Effector memory CD4-positive, alpha-beta T cell (primary cell): ENCODE measurements around the gene SHB.
"Not testable (repeated sequence)": the region's sequence is repeated elsewhere in the genome, so short reads cannot be mapped to it uniquely, and the experiment has no call there.

ENCODE experiments used
- DNase-seq, 3 donors: peaks; one replicate each; pipeline ENCODE4 v3.0.0-alpha.2; 2020
- H3K27ac ChIP-seq: 2 replicates; pipeline ENCODE4 v1.7.0; 2013; ENCODE audit warnings: mild to moderate bottlenecking, low read length, moderate library complexity; ENCODE audit not compliant: insufficient read depth, poor library complexity, severe bottlenecking
- H3K27me3 ChIP-seq: replicated peaks from 2 replicates; pipeline ENCODE4 v1.7.0; 2013; ENCODE audit warnings: mild to moderate bottlenecking, low read length; ENCODE audit not compliant: insufficient read depth, control insufficient read depth, poor library complexity, severe bottlenecking
- H3K36me3 ChIP-seq: 2 replicates; pipeline ENCODE4 v1.7.0; 2013; ENCODE audit warnings: mild to moderate bottlenecking, low read length, moderate library complexity; ENCODE audit not compliant: control insufficient read depth, insufficient read depth
- H3K4me1 ChIP-seq: 2 replicates; pipeline ENCODE4 v1.7.0; 2013; ENCODE audit warnings: low read length, mild to moderate bottlenecking; ENCODE audit not compliant: control insufficient read depth, insufficient read depth, poor library complexity, severe bottlenecking
- H3K4me3 ChIP-seq: 2 replicates; pipeline ENCODE4 v1.7.0; 2013; ENCODE audit warnings: low read length, low read depth, mild to moderate bottlenecking; ENCODE audit not compliant: insufficient read depth, poor library complexity, severe bottlenecking
- H3K9me3 ChIP-seq: 2 replicates; pipeline ENCODE4 v1.7.0; 2013; ENCODE audit warnings: mild to moderate bottlenecking, low read length, moderate library complexity; ENCODE audit not compliant: control insufficient read depth

Gene SHB

DNA sequence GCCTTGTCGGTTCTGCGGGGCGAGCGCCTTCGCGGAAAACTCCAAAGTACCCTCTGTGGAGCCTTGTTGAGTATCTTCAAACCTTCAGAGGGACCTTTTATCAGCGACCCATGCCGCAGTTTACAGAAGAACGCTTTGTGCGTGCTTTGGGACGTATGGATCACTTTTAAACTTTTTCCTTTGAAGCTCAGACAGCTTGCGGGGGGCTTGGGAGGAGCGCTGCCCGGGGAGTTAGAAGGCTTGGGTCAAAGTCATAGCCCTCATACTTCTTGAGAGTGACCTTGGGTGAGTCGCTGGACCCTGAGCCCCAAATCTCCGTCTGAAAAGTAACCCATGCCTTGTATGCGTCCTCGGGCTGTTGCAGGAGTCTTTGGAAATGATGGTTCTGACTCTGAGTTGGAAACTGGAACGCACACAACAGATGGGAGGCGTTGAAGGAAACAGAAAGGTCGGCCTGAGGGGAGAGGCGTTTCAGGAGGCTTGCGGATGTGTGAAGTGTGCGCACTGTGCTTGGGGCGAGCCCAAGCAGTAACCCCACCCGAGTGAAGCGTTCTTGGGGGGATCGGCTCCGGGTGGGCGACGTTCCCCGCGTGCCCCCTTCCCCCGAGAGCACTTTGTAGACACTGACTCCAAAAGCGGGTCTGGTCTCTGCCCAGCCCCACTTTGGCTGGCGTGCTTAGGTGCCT lies 164.4 kb downstream of the SHB start:
- H3K27ac ChIP-seq = peak overlapping the region; percentile 83
- no peaks in the 10 kb centered on the region for H3K9me3 ChIP-seq
- H3K27me3 ChIP-seq = no peaks in the 10 kb centered on the region
- peaks cover 14% of the 10 kb centered on the region for H3K4me1 ChIP-seq
- DNase-seq = no peak
- peak overlapping the region; percentile 83 for H3K4me3 ChIP-seq
- peaks cover 5% of the 10 kb centered on the region for H3K36me3 ChIP-seq

DNA sequence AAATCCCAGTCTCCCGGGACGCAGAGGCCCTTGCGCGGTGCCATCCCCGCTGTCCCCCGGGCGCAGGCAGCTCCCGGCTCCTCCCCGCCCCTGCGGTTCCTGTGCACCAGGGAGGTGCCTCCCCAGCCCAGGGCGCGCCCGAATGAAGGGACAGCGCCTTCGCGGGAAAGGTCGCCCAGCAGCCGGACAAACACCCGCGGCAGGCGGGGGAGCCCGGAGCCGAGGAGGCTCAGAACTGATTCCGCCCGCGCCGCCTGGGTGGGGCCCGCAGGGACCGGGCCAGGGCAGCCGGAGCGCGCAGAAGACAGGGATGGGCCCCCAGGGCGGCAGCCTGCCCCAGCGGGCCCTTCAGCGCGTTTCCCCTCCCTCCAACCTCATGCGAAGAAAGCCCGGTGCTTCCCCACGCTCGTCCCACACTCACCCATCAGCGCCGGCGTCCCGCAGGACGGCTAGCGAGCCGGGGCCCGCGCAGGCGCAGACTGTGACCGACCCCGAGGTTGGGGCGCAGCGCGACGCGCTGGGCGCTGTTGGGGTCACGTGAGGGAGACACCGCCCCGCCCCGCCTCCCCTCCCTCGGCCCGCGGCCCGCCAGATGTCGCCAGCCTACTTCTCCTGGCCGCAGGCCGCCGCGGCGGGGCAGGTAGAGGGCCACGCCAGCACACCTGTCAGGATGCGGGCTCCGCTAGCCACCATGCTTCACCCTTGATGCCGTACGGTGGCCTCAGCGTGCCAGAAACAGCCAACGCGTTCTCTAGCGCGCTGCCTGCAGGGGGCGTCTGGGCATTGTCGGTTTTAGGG lies 165.2 kb downstream of the SHB start, which contains the start of gene SLC25A51:
Gene SLC25A51 (minus strand): TSS at position 481 of the 798 bp plus-strand sequence. CDS start 15,577 bp downstream, outside the sequence.
- Histone ChIP-seq H3K9me3 (no peaks in the 10 kb centered on the region), H3K4me3 (peak within 1 kb of the TSS; percentile 83), H3K27me3 (no peaks in the 10 kb centered on the region), H3K4me1 (peaks cover 14% of the 10 kb centered on the region), H3K36me3 (peaks cover 10% of the 10 kb centered on the region), H3K27ac (peak within 1 kb of the TSS; percentile 83)
- peak; percentile 91 to 92 (median 92) for DNase-seq

DNA sequence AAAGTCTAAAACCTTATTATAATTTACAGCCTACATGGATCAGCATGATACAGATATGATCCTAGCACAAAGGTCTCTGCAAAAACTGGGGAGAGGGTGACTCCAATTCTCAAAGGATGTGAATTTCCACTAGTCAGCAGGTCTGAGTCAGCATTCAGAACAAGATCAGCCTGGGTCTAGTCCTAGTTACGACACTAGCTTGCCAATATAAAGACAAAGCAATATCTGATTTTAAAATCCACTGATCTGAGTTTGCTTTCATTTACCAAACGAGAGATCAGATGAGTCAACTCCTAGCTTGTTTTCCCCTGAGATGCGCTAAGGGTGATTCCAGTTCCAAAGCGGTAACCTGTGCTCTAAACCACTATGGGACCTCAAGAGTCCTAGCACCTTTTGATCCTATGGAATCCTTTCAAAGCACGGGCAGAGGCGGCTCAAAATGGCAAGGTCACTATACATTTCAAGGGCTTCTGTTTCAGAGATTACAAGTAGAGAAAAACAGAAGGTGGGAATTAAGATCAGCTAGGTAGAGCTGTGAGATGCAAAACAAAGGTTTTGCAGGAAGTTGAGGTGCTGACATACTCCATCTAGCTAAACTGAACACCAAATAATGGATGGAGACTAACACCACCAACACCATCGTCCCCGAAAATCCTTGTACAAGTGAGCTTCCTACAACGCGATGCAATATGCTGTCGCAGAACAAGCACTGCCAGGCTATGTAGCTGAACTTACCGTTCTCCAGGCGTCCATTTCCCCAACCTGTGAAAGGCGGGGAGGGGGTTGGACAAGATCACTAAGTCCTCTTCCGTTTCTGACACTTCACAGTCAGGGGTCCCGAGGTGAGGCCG lies 166.0 kb downstream of the SHB start:
- Histone ChIP-seq H3K4me3 (peak overlapping the region; percentile 83), H3K36me3 (peaks cover 14% of the 10 kb centered on the region), H3K9me3 (no peaks in the 10 kb centered on the region), H3K27ac (peak overlapping the region; percentile 83), H3K27me3 (no peaks in the 10 kb centered on the region), H3K4me1 (peaks cover 14% of the 10 kb centered on the region)
- no peak for DNase-seq

DNA sequence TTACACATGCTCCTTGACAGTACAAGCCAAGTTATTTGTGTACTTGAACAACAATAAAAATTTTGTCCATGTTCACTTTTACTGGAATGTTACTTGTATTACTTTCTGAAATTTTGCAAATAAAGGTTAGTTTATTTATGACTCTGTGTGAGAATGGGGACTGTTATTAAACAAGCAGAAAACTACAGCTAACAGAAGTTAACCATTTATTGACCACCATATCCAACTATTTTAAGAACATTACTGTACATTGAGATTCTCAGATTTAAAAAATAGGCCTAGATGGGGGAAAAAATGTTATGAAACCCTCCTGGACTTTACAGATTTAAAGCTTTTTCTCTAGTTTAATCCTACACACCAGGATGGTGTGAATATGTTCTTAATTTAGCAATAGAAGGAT lies 166.9 kb downstream of the SHB start:
- Histone ChIP-seq H3K27me3 (no peaks in the 10 kb centered on the region), H3K9me3 (no peaks in the 10 kb centered on the region), H3K4me3 (no peak overlapping the region), H3K27ac (no peak overlapping the region), H3K4me1 (peaks cover 14% of the 10 kb centered on the region), H3K36me3 (peaks cover 14% of the 10 kb centered on the region)
- DNase-seq = no peak

DNA sequence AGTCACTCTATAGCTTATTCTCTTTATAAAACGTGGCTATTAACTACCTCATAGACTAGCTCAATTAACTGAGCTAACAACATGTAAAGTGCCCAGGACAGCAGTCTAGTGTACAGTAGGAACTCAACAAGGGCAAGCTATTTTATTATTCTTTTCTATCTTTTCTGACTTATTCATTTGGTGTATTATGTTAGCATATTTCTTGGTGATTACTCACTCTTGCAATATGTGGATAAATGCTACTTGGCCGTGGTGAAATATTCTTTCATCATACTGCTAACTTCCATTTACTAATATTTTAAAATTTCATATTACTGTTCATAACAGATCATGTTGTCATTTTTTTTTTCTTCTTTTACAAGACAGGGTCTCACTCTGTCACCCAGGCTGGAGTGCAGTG lies 170.0 kb downstream of the SHB start:
- Histone ChIP-seq H3K27ac (no peak overlapping the region), H3K36me3 (peaks cover 31% of the 10 kb centered on the region), H3K4me1 (peaks cover 5% of the 10 kb centered on the region), H3K27me3 (no peaks in the 10 kb centered on the region), H3K4me3 (no peak overlapping the region), H3K9me3 (no peaks in the 10 kb centered on the region)
- no peak for DNase-seq

DNA sequence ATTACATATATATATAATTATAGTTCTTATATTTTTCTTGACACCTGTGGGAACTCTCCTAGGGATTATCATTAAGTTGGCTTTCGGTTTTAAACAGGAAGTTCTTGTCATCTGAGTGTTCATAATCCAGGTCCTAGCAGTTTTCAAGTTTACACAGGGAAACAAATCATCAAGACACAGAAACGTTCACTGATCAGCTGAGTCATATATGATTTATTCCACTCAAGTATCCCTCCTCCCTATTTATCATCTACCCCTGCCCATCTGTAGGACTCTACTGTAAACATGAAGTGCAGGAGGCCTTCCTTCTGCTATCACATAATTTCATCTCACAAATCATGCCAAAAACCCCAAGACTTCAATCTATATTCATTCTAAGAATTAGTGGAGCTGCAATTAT lies 171.4 kb downstream of the SHB start:
- Histone ChIP-seq H3K27ac (no peak overlapping the region), H3K4me3 (no peak overlapping the region), H3K36me3 (peaks cover 41% of the 10 kb centered on the region), H3K27me3 (no peaks in the 10 kb centered on the region), H3K9me3 (no peaks in the 10 kb centered on the region), H3K4me1 (peaks cover 2% of the 10 kb centered on the region)
- DNase-seq = no peak

DNA sequence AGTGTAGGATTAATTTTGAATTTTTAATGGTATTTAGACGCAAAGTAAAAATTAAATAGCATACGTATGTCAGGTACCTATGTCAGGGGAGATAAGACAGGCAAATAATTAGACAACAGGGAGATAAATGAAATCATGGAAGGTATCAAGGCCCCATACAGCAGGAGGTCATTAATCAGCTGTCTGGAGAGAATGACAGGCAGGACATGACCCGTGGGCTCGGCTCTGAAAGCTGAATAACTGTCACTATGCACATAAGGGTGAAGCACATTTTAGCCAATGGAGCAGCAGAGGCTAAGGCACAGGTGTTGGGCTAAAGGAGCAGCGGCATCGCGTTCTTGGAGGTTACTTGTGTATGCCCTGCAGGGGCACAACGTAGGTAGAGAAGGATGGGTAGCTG lies 177.0 kb downstream of the SHB start:
- no peak for DNase-seq
- H3K36me3 ChIP-seq = peaks cover 42% of the 10 kb centered on the region
- H3K4me1 ChIP-seq = no peaks in the 10 kb centered on the region
- no peaks in the 10 kb centered on the region for H3K9me3 ChIP-seq
- H3K4me3 ChIP-seq = no peak overlapping the region
- H3K27ac ChIP-seq = no peak overlapping the region
- no peaks in the 10 kb centered on the region for H3K27me3 ChIP-seq

DNA sequence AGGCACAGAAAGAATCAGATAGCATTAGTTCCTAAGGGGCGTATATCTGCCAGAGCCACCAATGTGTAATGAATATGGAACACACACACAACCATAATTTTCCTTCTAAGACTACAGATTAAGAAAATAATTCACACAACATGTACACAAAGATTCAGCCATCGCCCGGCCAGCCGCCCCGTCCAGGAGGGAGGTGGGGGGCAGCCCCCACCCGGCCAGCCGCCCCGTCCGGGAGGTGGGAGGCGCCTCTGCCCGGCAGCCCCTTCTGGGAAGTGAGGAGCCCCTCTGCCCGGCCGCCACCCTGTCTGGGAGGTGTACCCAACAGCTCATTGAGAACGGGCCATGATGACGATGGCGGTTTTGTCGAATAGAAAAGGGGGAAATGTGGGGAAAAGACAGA lies 178.0 kb downstream of the SHB start:
- not testable (repeated sequence) for H3K4me3 ChIP-seq, H3K27ac ChIP-seq, H3K27me3 ChIP-seq, H3K9me3 ChIP-seq, H3K4me1 ChIP-seq, DNase-seq
- peaks cover 35% of the 10 kb centered on the region for H3K36me3 ChIP-seq

DNA sequence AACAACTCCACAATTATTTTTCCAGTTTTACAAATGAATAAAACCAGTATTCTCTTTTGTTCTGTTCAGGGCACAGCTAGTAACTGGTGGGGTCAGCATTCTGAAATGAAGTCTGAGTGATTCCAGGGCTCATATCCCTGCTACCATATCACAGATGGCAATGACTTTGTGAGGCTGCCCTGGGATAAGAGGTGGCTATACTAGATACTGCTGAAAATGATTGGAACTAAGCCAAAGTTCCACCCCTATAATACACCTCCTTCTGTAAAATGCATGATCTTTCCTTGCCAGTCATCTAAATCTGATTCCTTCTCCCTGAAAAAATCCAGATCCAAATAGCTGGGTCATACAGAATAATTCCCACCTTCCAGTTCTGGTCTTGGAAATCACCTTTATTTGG lies 179.5 kb downstream of the SHB start:
- Histone ChIP-seq H3K27me3 (no peaks in the 10 kb centered on the region), H3K4me1 (no peaks in the 10 kb centered on the region), H3K36me3 (peaks cover 32% of the 10 kb centered on the region), H3K27ac (no peak overlapping the region), H3K9me3 (no peaks in the 10 kb centered on the region), H3K4me3 (no peak overlapping the region)
- DNase-seq = no peak
